Kidney (tissue), 14 donors: Measurements from ENCODE around the gene TMEM120B. TPM values are rescaled to one million over a fixed set of nuclear protein-coding genes. Genes with fewer than 3 reads are reported as not detected.

Source experiments
- DNase-seq, 5 donors: peaks; one replicate each; pipeline ENCODE4 v3.0.0-alpha.2; 2013 to 2020
- FAIRE-seq: peaks from 2 replicates; lab custom pipeline; 2012; peaks lifted over from hg19 to GRCh38; lab: Jason Lieb, UNC
- H3K27ac ChIP-seq, 2 donors: one replicate each; pipeline ENCODE4 v1.7.0; 2013; ENCODE audit warnings: low read depth in 2 of 2, low read length in 2 of 2, inconsistent platforms in 1 of 2
- H3K27me3 ChIP-seq: one replicate; pipeline ENCODE4 v1.7.1; 2013; ENCODE audit warnings: low read length, inconsistent platforms; ENCODE audit not compliant: control insufficient read depth, insufficient read depth
- H3K36me3 ChIP-seq, 3 donors: one replicate each; pipeline versions ENCODE4 v1.7.0 to v1.7.1; 2013; ENCODE audit warnings: low read length in 3 of 3, control low read depth in 1 of 3, inconsistent platforms in 1 of 3; ENCODE audit not compliant: insufficient read depth in 3 of 3, control insufficient read depth in 2 of 3
- H3K4me1 ChIP-seq, 3 donors: one replicate each; pipeline versions ENCODE4 v1.7.0 to v1.7.1; 2013; ENCODE audit warnings: low read length in 3 of 3, inconsistent platforms in 1 of 3, low read depth in 1 of 3; ENCODE audit not compliant: control insufficient read depth in 2 of 3, insufficient read depth in 2 of 3
- H3K4me3 ChIP-seq, 3 donors: one replicate each; pipeline versions ENCODE4 v1.7.0 to v1.8.1; 2013; ENCODE audit warnings: low read length in 3 of 3, control low read depth in 1 of 3, inconsistent platforms in 1 of 3
- H3K9ac ChIP-seq, 3 donors: one replicate each; pipeline versions ENCODE4 v1.7.0 to v1.7.1; 2013; ENCODE audit warnings: low read length in 3 of 3, control low read depth in 1 of 3, inconsistent platforms in 1 of 3
- H3K9me3 ChIP-seq, 3 donors: one replicate each; pipeline versions ENCODE4 v1.7.0 to v1.7.1; 2013; ENCODE audit warnings: low read length in 3 of 3, control low read depth in 1 of 3, inconsistent platforms in 1 of 3; ENCODE audit not compliant: control insufficient read depth in 2 of 3, insufficient read depth in 1 of 3
- intact Hi-C: fragments of 100-400 bp; cut with DNase I; formaldehyde crosslinking; loops from one replicate; pipeline ENCODE4 v1.11.1; 2022
- polyA plus RNA-seq: library from polyadenylated mRNA; stranded (reverse); fragments of 350-450 nt; fragmentation: Illumina TruSeq; extraction: RNeasy Lipid Tissue Mini Kit (QIAGEN cat#74804); gene quantifications from one replicate; pipeline ENCODE4 v1.2.3, GENCODE V29; 2014; ENCODE audit warnings: low read depth, low replicate concordance; ENCODE audit not compliant: insufficient read depth
- total RNA-seq: library from RNA; stranded (reverse); fragmentation: NEBNext Ultra II Directional; extraction: Animal tissue kit (Norgen Biotek cat#: 25700); gene quantifications from one replicate; pipeline ENCODE4 v1.2.1, GENCODE V29; 2021
- TF ChIP-seq, protein P1 (sequence below): IDR thresholded peaks from 3 replicates; pipeline ENCODE4 v1.5.1; 2012; ENCODE audit warnings: mild to moderate bottlenecking, moderate library complexity, borderline replicate concordance; ENCODE audit not compliant: insufficient read depth; ENCODE audit errors: extremely low read depth
- donor health status: control.
- donor health status: control.
- donor health status: control.
- donor health status: control.
- donor health status: control.
- donor health status: DM: yes; HTN: yes; CAD: no.
- donor health status: Normal renal cell carcinoma (clear cell type).

TMEM120B gene
- total and polyA plus RNA-seq, 2 donors from 2014 or later, result 9.0 to 14.2 TPM

GRCh38 chr12:121783766-121784165, 71.2 kb downstream of the TMEM120B start:
- TF ChIP-seq, protein P1, sequence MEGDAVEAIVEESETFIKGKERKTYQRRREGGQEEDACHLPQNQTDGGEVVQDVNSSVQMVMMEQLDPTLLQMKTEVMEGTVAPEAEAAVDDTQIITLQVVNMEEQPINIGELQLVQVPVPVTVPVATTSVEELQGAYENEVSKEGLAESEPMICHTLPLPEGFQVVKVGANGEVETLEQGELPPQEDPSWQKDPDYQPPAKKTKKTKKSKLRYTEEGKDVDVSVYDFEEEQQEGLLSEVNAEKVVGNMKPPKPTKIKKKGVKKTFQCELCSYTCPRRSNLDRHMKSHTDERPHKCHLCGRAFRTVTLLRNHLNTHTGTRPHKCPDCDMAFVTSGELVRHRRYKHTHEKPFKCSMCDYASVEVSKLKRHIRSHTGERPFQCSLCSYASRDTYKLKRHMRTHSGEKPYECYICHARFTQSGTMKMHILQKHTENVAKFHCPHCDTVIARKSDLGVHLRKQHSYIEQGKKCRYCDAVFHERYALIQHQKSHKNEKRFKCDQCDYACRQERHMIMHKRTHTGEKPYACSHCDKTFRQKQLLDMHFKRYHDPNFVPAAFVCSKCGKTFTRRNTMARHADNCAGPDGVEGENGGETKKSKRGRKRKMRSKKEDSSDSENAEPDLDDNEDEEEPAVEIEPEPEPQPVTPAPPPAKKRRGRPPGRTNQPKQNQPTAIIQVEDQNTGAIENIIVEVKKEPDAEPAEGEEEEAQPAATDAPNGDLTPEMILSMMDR, result no peak
- Histone ChIP-seq H3K27me3 (no peaks in the 10 kb centered on the region), H3K4me3 (no peak overlapping the region), H3K27ac (no peak overlapping the region), H3K9ac (no peak overlapping the region), H3K9me3 (no peaks in the 10 kb centered on the region), H3K36me3 (no peaks in the 10 kb centered on the region), H3K4me1 (peaks cover 0 to 10% (median 5%) of the 10 kb centered on the region in 3 donors)
- intact Hi-C loops, result no loop called here
- DNase-seq, result peak in 1 of 5 donors; percentile 39
- FAIRE-seq, result no peak

- Histone ChIP-seq H3K9me3 (no peaks in the 10 kb centered on the region), H3K9ac (no peak overlapping the region), H3K36me3 (no peaks in the 10 kb centered on the region), H3K4me3 (no peak overlapping the region), H3K4me1 (peaks cover 0 to 10% (median 5%) of the 10 kb centered on the region in 3 donors), H3K27me3 (no peaks in the 10 kb centered on the region), H3K27ac (no peak overlapping the region)
- intact Hi-C loops, result no loop called here
- FAIRE-seq (no peak), DNase-seq (no peak)
- TF ChIP-seq, protein P1, result no peak
These were observed 71.9 kb downstream of the TMEM120B start for GRCh38 chr12:121784460-121784859.

DNA sequence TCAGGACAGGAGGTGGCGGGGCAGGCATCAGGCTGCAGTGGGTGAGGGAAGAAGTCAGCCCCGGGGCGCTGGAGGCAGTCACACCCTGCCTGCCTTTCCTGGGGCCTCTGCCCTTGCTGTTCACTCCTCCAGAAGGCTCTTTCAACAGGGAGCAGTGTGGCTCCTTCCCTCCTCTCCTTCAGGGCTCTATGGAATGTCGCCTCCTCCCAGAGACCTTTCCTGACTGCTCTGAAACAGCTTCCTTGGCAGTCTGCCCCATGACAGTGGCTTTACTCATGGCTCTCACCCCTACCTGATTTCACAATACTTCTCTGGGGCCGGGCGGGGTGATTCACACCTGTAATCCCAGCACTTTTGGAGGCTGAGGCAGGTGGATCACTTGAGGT, 73.9 kb downstream of the TMEM120B start:
- Histone ChIP-seq H3K4me3 (no peak overlapping the region), H3K36me3 (no peaks in the 10 kb centered on the region), H3K9me3 (no peaks in the 10 kb centered on the region), H3K27me3 (no peaks in the 10 kb centered on the region), H3K4me1 (peaks cover 0 to 13% (median 5%) of the 10 kb centered on the region in 3 donors), H3K9ac (no peak overlapping the region), H3K27ac (peak overlapping the region in 1 of 2 donors; percentile 23)
- no peak for FAIRE-seq
- TF ChIP-seq, protein P1, result no peak
- intact Hi-C loops, result no loop called here
- DNase-seq, result peak in 2 of 5 donors; percentile 34 to 89
